Measurements from ENCODE around the gene ZBTB4. TPM values are rescaled to one million over a fixed set of nuclear protein-coding genes. Genes with fewer than 3 reads are reported as not detected.

Gene ZBTB4
- polyA plus RNA-seq, 1 donor from 2014 or later, result 8.0 TPM

GRCh38 chr17:7496470-7497183 is 17.2 kb upstream of the ZBTB4 start:
- Histone ChIP-seq H3K79me2 (replicated peaks; ENCODE audit: insufficient read depth, low read length) (peaks cover 43% of the 10 kb centered on the region), H3K27me3 (ENCODE audit: insufficient read depth, low read depth, low read length) (no peaks in the 10 kb centered on the region), H3F3A (ENCODE audit: insufficient read depth, low read length, poor library complexity, severe bottlenecking) (no peaks in the 10 kb centered on the region), H2AFZ (ENCODE audit: low read depth, low read length) (no peak overlapping the region), H3K4me2 (ENCODE audit: low read length) (no peak overlapping the region), H4K20me1 (ENCODE audit: insufficient read depth) (peaks cover 4% of the 10 kb centered on the region), H3K4me3 (ENCODE audit: low read length) (no peak overlapping the region), H3K9me3 (ENCODE audit: low read length) (no peaks in the 10 kb centered on the region), H3K9me2 (ENCODE audit: insufficient read depth, low read length) (no peaks in the 10 kb centered on the region), H3K9ac (ENCODE audit: low read length) (no peak overlapping the region), H3K27ac (ENCODE audit: low read length) (no peak overlapping the region), H3K36me3 (ENCODE audit: insufficient read depth, low read length) (no peaks in the 10 kb centered on the region)
- TF ChIP-seq POLR2AphosphoS5 (IDR thresholded peaks at IDR 0.05) (no peak), RAD21 (conservative IDR thresholded peaks at IDR 0.05) (no peak), MXI1 (conservative IDR thresholded peaks at IDR 0.05; ENCODE audit: poor library complexity, severe bottlenecking) (no peak), TAF1 (IDR thresholded peaks at IDR 0.05; ENCODE audit: low read depth) (no peak)
- TF ChIP-seq, protein P1, sequence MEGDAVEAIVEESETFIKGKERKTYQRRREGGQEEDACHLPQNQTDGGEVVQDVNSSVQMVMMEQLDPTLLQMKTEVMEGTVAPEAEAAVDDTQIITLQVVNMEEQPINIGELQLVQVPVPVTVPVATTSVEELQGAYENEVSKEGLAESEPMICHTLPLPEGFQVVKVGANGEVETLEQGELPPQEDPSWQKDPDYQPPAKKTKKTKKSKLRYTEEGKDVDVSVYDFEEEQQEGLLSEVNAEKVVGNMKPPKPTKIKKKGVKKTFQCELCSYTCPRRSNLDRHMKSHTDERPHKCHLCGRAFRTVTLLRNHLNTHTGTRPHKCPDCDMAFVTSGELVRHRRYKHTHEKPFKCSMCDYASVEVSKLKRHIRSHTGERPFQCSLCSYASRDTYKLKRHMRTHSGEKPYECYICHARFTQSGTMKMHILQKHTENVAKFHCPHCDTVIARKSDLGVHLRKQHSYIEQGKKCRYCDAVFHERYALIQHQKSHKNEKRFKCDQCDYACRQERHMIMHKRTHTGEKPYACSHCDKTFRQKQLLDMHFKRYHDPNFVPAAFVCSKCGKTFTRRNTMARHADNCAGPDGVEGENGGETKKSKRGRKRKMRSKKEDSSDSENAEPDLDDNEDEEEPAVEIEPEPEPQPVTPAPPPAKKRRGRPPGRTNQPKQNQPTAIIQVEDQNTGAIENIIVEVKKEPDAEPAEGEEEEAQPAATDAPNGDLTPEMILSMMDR (IDR thresholded peaks at IDR 0.05; ENCODE audit: poor library complexity, severe bottlenecking), result no peak
- TF ChIP-seq, protein P2, sequence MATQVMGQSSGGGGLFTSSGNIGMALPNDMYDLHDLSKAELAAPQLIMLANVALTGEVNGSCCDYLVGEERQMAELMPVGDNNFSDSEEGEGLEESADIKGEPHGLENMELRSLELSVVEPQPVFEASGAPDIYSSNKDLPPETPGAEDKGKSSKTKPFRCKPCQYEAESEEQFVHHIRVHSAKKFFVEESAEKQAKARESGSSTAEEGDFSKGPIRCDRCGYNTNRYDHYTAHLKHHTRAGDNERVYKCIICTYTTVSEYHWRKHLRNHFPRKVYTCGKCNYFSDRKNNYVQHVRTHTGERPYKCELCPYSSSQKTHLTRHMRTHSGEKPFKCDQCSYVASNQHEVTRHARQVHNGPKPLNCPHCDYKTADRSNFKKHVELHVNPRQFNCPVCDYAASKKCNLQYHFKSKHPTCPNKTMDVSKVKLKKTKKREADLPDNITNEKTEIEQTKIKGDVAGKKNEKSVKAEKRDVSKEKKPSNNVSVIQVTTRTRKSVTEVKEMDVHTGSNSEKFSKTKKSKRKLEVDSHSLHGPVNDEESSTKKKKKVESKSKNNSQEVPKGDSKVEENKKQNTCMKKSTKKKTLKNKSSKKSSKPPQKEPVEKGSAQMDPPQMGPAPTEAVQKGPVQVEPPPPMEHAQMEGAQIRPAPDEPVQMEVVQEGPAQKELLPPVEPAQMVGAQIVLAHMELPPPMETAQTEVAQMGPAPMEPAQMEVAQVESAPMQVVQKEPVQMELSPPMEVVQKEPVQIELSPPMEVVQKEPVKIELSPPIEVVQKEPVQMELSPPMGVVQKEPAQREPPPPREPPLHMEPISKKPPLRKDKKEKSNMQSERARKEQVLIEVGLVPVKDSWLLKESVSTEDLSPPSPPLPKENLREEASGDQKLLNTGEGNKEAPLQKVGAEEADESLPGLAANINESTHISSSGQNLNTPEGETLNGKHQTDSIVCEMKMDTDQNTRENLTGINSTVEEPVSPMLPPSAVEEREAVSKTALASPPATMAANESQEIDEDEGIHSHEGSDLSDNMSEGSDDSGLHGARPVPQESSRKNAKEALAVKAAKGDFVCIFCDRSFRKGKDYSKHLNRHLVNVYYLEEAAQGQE (IDR thresholded peaks at IDR 0.05; ENCODE audit: borderline replicate concordance), result no peak

- peaks cover 50% of the 10 kb centered on the region for H3K79me2 ChIP-seq (replicated peaks; ENCODE audit: insufficient read depth, low read length)
- H3K4me2 ChIP-seq (ENCODE audit: low read length), result no peak overlapping the region
- peaks cover 4% of the 10 kb centered on the region for H4K20me1 ChIP-seq (ENCODE audit: insufficient read depth)
- H3K9me2 ChIP-seq (ENCODE audit: insufficient read depth, low read length), result no peaks in the 10 kb centered on the region
- H3K4me3 ChIP-seq (ENCODE audit: low read length), result no peak overlapping the region
- H3K9ac ChIP-seq (ENCODE audit: low read length), result no peak overlapping the region
- H3K9me3 ChIP-seq (ENCODE audit: low read length), result no peaks in the 10 kb centered on the region
- TF ChIP-seq, protein P2 (IDR thresholded peaks at IDR 0.05; ENCODE audit: borderline replicate concordance), result no peak
- TF ChIP-seq SMC3 (conservative IDR thresholded peaks at IDR 0.05; ENCODE audit: poor library complexity), result no peak
- TF ChIP-seq EP300 (conservative IDR thresholded peaks at IDR 0.05; ENCODE audit: poor library complexity, severe bottlenecking), result no peak
- no peak for TF ChIP-seq RAD21 (conservative IDR thresholded peaks at IDR 0.05)
- TF ChIP-seq TAF1 (IDR thresholded peaks at IDR 0.05; ENCODE audit: low read depth), result no peak
- TF ChIP-seq POLR2AphosphoS5 (IDR thresholded peaks at IDR 0.05), result no peak
- TF ChIP-seq, protein P1 (IDR thresholded peaks at IDR 0.05; ENCODE audit: poor library complexity, severe bottlenecking), result no peak
- no peak for TF ChIP-seq MXI1 (conservative IDR thresholded peaks at IDR 0.05; ENCODE audit: poor library complexity, severe bottlenecking)
- no peak for TF ChIP-seq EZH2 (IDR thresholded peaks at IDR 0.05; ENCODE audit: borderline replicate concordance, insufficient read depth, low read length, poor library complexity, severe bottlenecking)
- H3F3A ChIP-seq (ENCODE audit: insufficient read depth, low read length, poor library complexity, severe bottlenecking), result no peaks in the 10 kb centered on the region
- no peaks in the 10 kb centered on the region for H3K36me3 ChIP-seq (ENCODE audit: insufficient read depth, low read length)
- H3K27me3 ChIP-seq (ENCODE audit: insufficient read depth, low read depth, low read length), result no peaks in the 10 kb centered on the region
- H3K27ac ChIP-seq (ENCODE audit: low read length), result no peak overlapping the region
- H2AFZ ChIP-seq (ENCODE audit: low read depth, low read length), result no peak overlapping the region
Measured at GRCh38 chr17:7495906-7496434, 16.5 kb upstream of the ZBTB4 start.

Measured in neural cell (in vitro differentiated cells).